ENCODE results near the gene C9orf78. TPM values are rescaled to one million over a fixed set of nuclear protein-coding genes. Genes with fewer than 3 reads are reported as not detected.
A peak's percentile ranks its signal among the peaks of the same experiment; 100 is the strongest.

Gene C9orf78
- total RNA-seq, 1 experiment from 2014 or later = 36.4 TPM

GRCh38 chr9:129816501-129817435 lies 18.3 kb downstream of the C9orf78 start (continued):
- TF ChIP-seq PRDM15 (CRISPR knock-in tag; IDR thresholded peaks at IDR 0.05) (no peak), ARID4B (CRISPR knock-in tag; IDR thresholded peaks at IDR 0.05; ENCODE audit: borderline replicate concordance) (no peak), ZNF396 (CRISPR knock-in tag; IDR thresholded peaks at IDR 0.05; ENCODE audit: borderline replicate concordance) (no peak), FOXK1 (CRISPR knock-in tag; IDR thresholded peaks at IDR 0.05) (no peak), GRHL2 (CRISPR knock-in tag; IDR thresholded peaks at IDR 0.05; ENCODE audit: insufficient replicate concordance, severe bottlenecking) (no peak)

GRCh38 chr9:129815278-129815677 lies 19.8 kb downstream of the C9orf78 start:
- CTCF ChIA-PET = no interaction called here
- peaks cover 62% of the 10 kb centered on the region for H3K36me3 Mint-ChIP-seq
- no peaks in the 10 kb centered on the region for H3K9me3 Mint-ChIP-seq
- H3K27me3 Mint-ChIP-seq (ENCODE audit: low read depth) = no peaks in the 10 kb centered on the region
- ATAC-seq (no peak), DNase-seq (ENCODE audit: low spot score) (no peak)
- POLR2A ChIA-PET = no interaction called here
- H3K27ac Mint-ChIP-seq = peak overlapping the region; percentile 74; the same call in 1 of the 2 replicates
- H3K4me3 Mint-ChIP-seq = no peak overlapping the region
- 0 out of 2 replicates have a peak, but pooled peaks cover 3% of the 10 kb centered on the region for H3K4me1 Mint-ChIP-seq
- TF ChIP-seq RELA (CRISPR knock-in tag; IDR thresholded peaks at IDR 0.05; ENCODE audit: borderline replicate concordance) (no peak), CDX4 (CRISPR knock-in tag; IDR thresholded peaks at IDR 0.05; ENCODE audit: borderline replicate concordance) (no peak), ZBTB43 (CRISPR knock-in tag; IDR thresholded peaks at IDR 0.05) (no peak), USF1 (CRISPR knock-in tag; IDR thresholded peaks at IDR 0.05) (no peak), ARID4B (CRISPR knock-in tag; IDR thresholded peaks at IDR 0.05; ENCODE audit: borderline replicate concordance) (no peak), ERG (CRISPR knock-in tag; IDR thresholded peaks at IDR 0.05) (no peak), ZNF232 (CRISPR knock-in tag; IDR thresholded peaks at IDR 0.05) (no peak), MYBL2 (CRISPR knock-in tag; IDR thresholded peaks at IDR 0.05) (no peak), ZNF512 (CRISPR knock-in tag; IDR thresholded peaks at IDR 0.05; ENCODE audit: borderline replicate concordance) (no peak), NR2C2 (CRISPR knock-in tag; IDR thresholded peaks at IDR 0.05) (no peak), JAZF1 (CRISPR knock-in tag; IDR thresholded peaks at IDR 0.05) (no peak)
